HG03097 (cell line): Measurements from ENCODE around the gene RNF14.

ENCODE experiments used
- ATAC-seq: cut with Tn5 transposase; IDR thresholded peaks from one replicate; pipeline ENCODE4 v1.9.1; 2021; ENCODE audit not compliant: unreplicated experiment, low FRiP score

The RNF14 gene

GRCh38 chr5:141969783-141970771, 1.2 kb downstream of the RNF14 start:
- ATAC-seq = peak; percentile 42

- no peak for ATAC-seq
Measured at GRCh38 chr5:141973871-141974595, 5.1 kb downstream of the RNF14 start.

- ATAC-seq = no peak
Measured at GRCh38 chr5:141976176-141976575, 7.3 kb downstream of the RNF14 start.

- ATAC-seq = no peak
Measured at GRCh38 chr5:141978389-141978788, 9.5 kb downstream of the RNF14 start.

- ATAC-seq = no peak
Measured at GRCh38 chr5:141982626-141983025, 13.7 kb downstream of the RNF14 start.

- no peak for ATAC-seq
Measured at GRCh38 chr5:141986072-141986471, 17.2 kb downstream of the RNF14 start.

- ATAC-seq = no peak
Measured at GRCh38 chr5:141989720-141990119, 20.8 kb downstream of the RNF14 start.

- ATAC-seq = no peak
Measured at GRCh38 chr5:141992349-141992963, 23.6 kb downstream of the RNF14 start.

GRCh38 chr5:141994511-141995136, 25.7 kb downstream of the RNF14 start:
- no peak for ATAC-seq

- no peak for ATAC-seq
Measured at GRCh38 chr5:141995656-141996055, 26.8 kb downstream of the RNF14 start.

- no peak for ATAC-seq
Measured at GRCh38 chr5:141997358-141997960, 28.6 kb downstream of the RNF14 start.

- ATAC-seq = no peak
Measured at GRCh38 chr5:142000173-142000572, 31.3 kb downstream of the RNF14 start.

GRCh38 chr5:142000704-142001484, 32.0 kb downstream of the RNF14 start:
- no peak for ATAC-seq

GRCh38 chr5:142003266-142003800, 34.4 kb downstream of the RNF14 start:
- no peak for ATAC-seq

- ATAC-seq = no peak
Measured at GRCh38 chr5:142006363-142007236, 37.7 kb downstream of the RNF14 start.

GRCh38 chr5:142007237-142007544, 38.3 kb downstream of the RNF14 start:
- no peak for ATAC-seq

GRCh38 chr5:142008813-142009212, 39.9 kb downstream of the RNF14 start:
- ATAC-seq = no peak

- no peak for ATAC-seq
Measured at GRCh38 chr5:142009886-142010285, 41.0 kb downstream of the RNF14 start.
